ENCODE measurements around the gene TUFT1. TPM values are rescaled to one million over a fixed set of nuclear protein-coding genes. Genes with fewer than 3 reads are reported as not detected.

Gene TUFT1
- total RNA-seq, 2 donors from 2014 or later = 15.2 to 29.0 TPM

DNA sequence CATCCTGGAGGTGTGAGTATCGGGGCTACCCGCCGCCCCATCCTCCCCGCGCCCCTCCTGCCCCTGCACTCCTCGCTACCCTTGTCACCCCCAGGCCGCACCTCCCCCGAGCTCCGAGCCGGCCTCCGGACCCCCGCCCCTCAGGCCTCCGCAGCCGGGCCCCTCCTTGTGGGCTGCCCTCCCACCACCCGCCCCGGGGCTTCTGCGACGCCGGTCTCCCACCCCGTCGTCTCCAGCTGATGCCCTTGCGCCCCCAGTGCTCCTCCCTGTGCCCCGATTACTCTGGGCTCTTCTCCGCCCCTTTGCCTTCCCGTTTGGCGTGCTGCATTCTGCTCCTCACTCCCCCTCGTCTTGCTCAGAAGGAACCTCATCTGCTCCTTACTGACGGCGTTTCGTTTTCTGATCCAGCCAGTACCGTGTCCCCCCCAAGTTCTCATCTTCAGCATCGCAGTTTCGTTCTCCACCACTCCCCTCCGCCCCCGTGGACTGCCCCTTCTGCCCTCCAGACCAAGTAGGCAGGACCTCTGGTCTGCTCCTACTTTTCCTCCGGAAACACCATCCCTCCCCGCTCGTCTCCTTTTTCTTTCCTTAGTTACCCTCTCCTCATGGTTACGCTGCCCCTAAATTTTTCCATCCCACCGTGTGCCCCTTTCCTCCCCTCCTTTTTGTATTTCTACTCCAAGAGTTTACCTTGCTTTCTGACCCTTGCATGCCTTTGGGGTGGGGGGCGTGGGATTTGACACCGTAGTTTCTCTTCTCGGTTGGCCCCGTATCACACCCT, 72.6 kb downstream of the TUFT1 start:
- Histone ChIP-seq H3K9me3 (no peaks in the 10 kb centered on the region), H3K36me3 (no peaks in the 10 kb centered on the region), H3K27ac (peak overlapping the region; percentile 91 to 95), H3K27me3 (replicated peaks; ENCODE audit: insufficient read depth) (no peaks in the 10 kb centered on the region), H3K4me1 (replicated peaks) (no peaks in the 10 kb centered on the region), H3K4me3 (peak overlapping the region; percentile 94 to 99)
- WGBS = 1% methylated on average over 39 of the region's 44 CpGs
- intact Hi-C loops (cut with DNase I) = loop anchor here (10.0 kb wide), 1 partner anchor 72 kb away; no protein-coding TSS in a partner anchor
- peak; percentile 7 for DNase-seq (ENCODE audit: low spot score)
- no peak for TF ChIP-seq POLR2A (IDR thresholded peaks at IDR 0.05)
- TF ChIP-seq, protein P1, sequence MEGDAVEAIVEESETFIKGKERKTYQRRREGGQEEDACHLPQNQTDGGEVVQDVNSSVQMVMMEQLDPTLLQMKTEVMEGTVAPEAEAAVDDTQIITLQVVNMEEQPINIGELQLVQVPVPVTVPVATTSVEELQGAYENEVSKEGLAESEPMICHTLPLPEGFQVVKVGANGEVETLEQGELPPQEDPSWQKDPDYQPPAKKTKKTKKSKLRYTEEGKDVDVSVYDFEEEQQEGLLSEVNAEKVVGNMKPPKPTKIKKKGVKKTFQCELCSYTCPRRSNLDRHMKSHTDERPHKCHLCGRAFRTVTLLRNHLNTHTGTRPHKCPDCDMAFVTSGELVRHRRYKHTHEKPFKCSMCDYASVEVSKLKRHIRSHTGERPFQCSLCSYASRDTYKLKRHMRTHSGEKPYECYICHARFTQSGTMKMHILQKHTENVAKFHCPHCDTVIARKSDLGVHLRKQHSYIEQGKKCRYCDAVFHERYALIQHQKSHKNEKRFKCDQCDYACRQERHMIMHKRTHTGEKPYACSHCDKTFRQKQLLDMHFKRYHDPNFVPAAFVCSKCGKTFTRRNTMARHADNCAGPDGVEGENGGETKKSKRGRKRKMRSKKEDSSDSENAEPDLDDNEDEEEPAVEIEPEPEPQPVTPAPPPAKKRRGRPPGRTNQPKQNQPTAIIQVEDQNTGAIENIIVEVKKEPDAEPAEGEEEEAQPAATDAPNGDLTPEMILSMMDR (IDR thresholded peaks at IDR 0.05) = no peak

DNA sequence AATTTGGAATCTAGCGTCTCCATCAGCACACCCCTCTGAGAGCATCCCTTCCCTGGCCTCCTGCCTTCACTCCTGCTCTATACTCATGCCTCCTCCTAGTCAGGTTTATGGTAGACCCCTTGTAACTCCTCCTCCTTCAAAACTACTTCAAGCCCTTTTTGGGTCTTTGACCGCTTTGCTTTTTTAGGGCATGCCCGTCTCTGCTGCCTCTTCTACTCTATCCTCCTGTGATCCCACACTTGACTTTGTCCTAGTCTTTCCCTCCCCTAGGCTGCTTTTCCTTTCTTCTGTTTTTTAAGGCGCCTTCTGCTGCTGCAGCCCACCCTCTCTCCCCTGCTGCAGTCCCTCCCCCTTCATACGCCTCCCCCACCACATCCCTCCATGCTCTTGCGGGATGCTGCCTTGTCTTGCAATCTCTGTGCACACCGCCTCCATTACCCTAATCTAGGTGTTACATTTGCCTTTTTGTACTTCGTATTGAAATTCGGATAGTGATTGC, 73.2 kb downstream of the TUFT1 start:
- Histone ChIP-seq H3K4me1 (replicated peaks) (no peaks in the 10 kb centered on the region), H3K4me3 (peak overlapping the region; percentile 94 to 99), H3K27ac (peak overlapping the region; percentile 91 to 95), H3K27me3 (replicated peaks; ENCODE audit: insufficient read depth) (no peaks in the 10 kb centered on the region), H3K9me3 (no peaks in the 10 kb centered on the region), H3K36me3 (no peaks in the 10 kb centered on the region)
- TF ChIP-seq POLR2A (IDR thresholded peaks at IDR 0.05) (no peak), POLR2AphosphoS5 (IDR thresholded peaks at IDR 0.05) (peak; percentile 10)
- intact Hi-C loops (cut with DNase I) = loop anchor here (10.0 kb wide), 1 partner anchor 71 kb away; no protein-coding TSS in a partner anchor
- 26% methylated on average over 9 of the region's 9 CpGs for WGBS
- DNase-seq (ENCODE audit: low spot score) = no peak

DNA sequence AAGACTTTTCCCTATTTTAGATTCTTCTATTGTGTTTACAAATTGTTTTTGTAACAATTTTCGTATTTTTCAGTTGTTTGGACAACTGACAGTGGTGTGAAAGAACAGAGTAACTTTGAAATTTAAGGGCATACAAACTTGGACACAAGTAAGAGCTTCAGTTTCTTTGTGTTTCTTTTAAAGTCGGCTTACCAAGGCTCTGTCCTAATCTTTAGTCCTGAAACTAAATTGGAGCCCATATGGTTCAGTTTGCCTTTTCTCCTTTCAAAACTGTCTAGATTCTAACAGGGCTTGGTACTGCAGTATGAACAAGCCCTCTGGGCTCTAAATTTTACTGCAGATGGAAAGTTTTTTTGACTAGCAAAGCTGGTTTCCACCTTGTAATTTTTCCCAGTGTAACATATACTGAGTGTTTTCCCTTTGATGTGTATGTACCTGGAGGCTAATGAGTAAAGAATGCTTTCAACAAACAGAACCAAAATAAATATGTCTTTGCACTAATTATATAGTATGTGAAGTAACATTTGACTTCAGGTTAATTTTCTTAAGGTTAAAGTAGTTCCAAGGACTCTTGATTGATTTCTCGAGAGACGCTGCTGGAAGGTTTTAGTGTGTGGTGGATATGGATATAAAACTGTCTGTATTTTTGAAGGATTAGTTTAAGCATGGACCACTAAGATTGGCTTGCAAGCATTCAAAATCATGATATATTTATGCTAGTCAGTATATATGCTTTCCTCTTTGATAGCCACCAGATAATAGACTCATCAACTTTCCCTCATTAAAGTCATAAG, 75.8 kb downstream of the TUFT1 start:
- H3K9me3 ChIP-seq = no peaks in the 10 kb centered on the region
- 34% methylated on average over 4 of the region's 4 CpGs for WGBS
- H3K36me3 ChIP-seq = no peaks in the 10 kb centered on the region
- intact Hi-C loops (cut with DNase I) = loop anchor here (10.0 kb wide), 1 partner anchor 69 kb away; no protein-coding TSS in a partner anchor
- H3K27me3 ChIP-seq (replicated peaks; ENCODE audit: insufficient read depth) = no peaks in the 10 kb centered on the region
- no peak overlapping the region for H3K4me3 ChIP-seq
- TF ChIP-seq POLR2A (IDR thresholded peaks at IDR 0.05) = no peak
- no peak for TF ChIP-seq POLR2AphosphoS5 (IDR thresholded peaks at IDR 0.05)
- TF ChIP-seq, protein P1 (IDR thresholded peaks at IDR 0.05) = no peak
- H3K4me1 ChIP-seq (replicated peaks) = peaks cover 7% of the 10 kb centered on the region
- H3K27ac ChIP-seq = no peak overlapping the region
- no peak for DNase-seq (ENCODE audit: low spot score)

DNA sequence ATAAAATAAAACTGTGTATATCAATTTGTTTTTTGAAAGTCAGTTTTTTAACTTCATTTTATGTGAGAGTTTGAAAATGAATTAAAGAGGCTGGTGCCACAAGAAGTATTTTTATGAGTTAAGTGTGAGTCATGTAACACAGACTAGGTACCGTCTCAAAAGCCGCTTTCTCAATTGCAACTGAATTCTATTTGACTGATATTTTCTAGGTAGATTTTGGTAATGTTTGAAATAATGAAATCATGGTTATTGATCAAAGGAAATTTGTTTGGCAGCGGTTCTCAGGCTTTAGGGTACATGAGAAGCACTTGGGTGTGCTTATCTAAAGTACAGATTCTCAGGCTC, 76.4 kb downstream of the TUFT1 start:
- DNase-seq (ENCODE audit: low spot score) = no peak
- Histone ChIP-seq H3K27me3 (replicated peaks; ENCODE audit: insufficient read depth) (no peaks in the 10 kb centered on the region), H3K4me1 (replicated peaks) (peaks cover 7% of the 10 kb centered on the region), H3K4me3 (no peak overlapping the region), H3K9me3 (no peaks in the 10 kb centered on the region), H3K27ac (no peak overlapping the region), H3K36me3 (no peaks in the 10 kb centered on the region)
- TF ChIP-seq POLR2AphosphoS5 (IDR thresholded peaks at IDR 0.05) = no peak
- TF ChIP-seq POLR2A (IDR thresholded peaks at IDR 0.05) = no peak
- WGBS = 56% methylated on average over 3 of the region's 3 CpGs
- intact Hi-C loops (cut with DNase I) = loop anchor here (10.0 kb wide), 1 partner anchor 68 kb away; no protein-coding TSS in a partner anchor

DNA sequence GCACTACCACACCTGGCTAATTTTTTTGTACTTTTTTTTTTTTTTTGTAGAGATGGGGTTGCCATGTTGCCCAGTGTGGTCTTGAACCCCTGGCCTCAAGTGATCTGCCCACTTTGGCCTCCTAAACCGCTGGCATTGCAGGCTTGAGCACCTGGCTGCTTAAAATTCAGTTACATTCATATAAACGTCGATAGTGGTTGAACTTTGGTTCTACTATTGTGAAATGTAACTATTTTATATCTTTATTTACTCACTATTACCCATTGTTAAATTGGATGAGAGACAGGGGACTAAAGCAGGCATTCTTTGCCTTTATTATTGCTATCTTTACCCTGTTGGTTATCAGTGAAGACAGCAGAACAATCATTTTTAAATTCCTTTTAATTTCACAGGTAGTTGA, 77.9 kb downstream of the TUFT1 start:
- TF ChIP-seq POLR2A (IDR thresholded peaks at IDR 0.05) = no peak
- TF ChIP-seq POLR2AphosphoS5 (IDR thresholded peaks at IDR 0.05) = no peak
- TF ChIP-seq, protein P1 (IDR thresholded peaks at IDR 0.05) = no peak
- WGBS = 59% methylated on average over 3 of the region's 3 CpGs
- no peaks in the 10 kb centered on the region for H3K9me3 ChIP-seq
- no peak for DNase-seq (ENCODE audit: low spot score)
- no peak overlapping the region for H3K4me3 ChIP-seq
- H3K27ac ChIP-seq = no peak overlapping the region
- intact Hi-C loops (cut with DNase I) = loop anchor here (10.0 kb wide), 1 partner anchor 67 kb away; no protein-coding TSS in a partner anchor
- no peaks in the 10 kb centered on the region for H3K27me3 ChIP-seq (replicated peaks; ENCODE audit: insufficient read depth)
- no peaks in the 10 kb centered on the region for H3K36me3 ChIP-seq
- peaks cover 7% of the 10 kb centered on the region for H3K4me1 ChIP-seq (replicated peaks)
